Gastrocnemius medialis (tissue), 4 donors: Measurements from ENCODE around the gene CBX8. TPM values are rescaled to one million over a fixed set of nuclear protein-coding genes. Genes with fewer than 3 reads are reported as not detected.

Experiments
- ATAC-seq, 2 donors: fragments of 150-250 bp; one replicate each; pipeline ENCODE4 v1.9.1; 2016
- DNase-seq, 2 donors: peaks; one replicate each; pipeline ENCODE4 v3.0.0-alpha.2; 2019
- H3K27ac ChIP-seq, 4 donors: fragments of 200-600 bp; sonication (generic); 1 replicate in 1 of 4; 2 replicates in 3 of 4; pipeline ENCODE4 v1.5.1; 2016 to 2018; ENCODE audit warnings: mild to moderate bottlenecking in 2 of 4, moderate library complexity in 1 of 4
- H3K27me3 ChIP-seq, 3 donors: fragments of 200-600 bp; sonication (generic) in 2 of 3; 1 replicate in 1 of 3; 2 replicates in 2 of 3; pipeline versions ENCODE4 v1.5.1 to v1.6.0; 2016 to 2019; ENCODE audit warnings: mild to moderate bottlenecking in 1 of 3, moderate library complexity in 1 of 3
- H3K36me3 ChIP-seq, 2 donors: fragments of 200-600 bp; sonication (generic) in 1 of 2; one replicate each; pipeline ENCODE4 v1.5.1; 2017 to 2018
- H3K4me1 ChIP-seq, 2 donors: fragments of 200-600 bp; sonication (generic) in 1 of 2; one replicate each; pipeline ENCODE4 v1.5.1; 2016 to 2017; ENCODE audit warnings: mild to moderate bottlenecking in 2 of 2
- H3K4me3 ChIP-seq, 4 donors: fragments of 200-600 bp; sonication (generic) in 3 of 4; 1 replicate in 1 of 4; 2 replicates in 3 of 4; pipeline ENCODE4 v1.5.1; 2016 to 2019; ENCODE audit warnings: mild to moderate bottlenecking in 2 of 4
- H3K9me3 ChIP-seq, 3 donors: fragments of 200-600 bp; sonication (generic) in 2 of 3; 1 replicate in 1 of 3; 2 replicates in 2 of 3; pipeline ENCODE4 v1.5.1; 2016 to 2019
- CTCF ChIP-seq, 5 experiments: fragments of 450-650 bp in 3 of 5; fragments of 200-600 bp in 2 of 5; sonication (generic) in 2 of 5; IDR thresholded peaks in 4 of 5; conservative IDR thresholded peaks in 1 of 5; 1 replicate in 4 of 5; 2 replicates in 1 of 5; pipeline ENCODE4 v1.5.1; 2016 to 2019; ENCODE audit warnings: antibody characterized with exemption in 5 of 5, mild to moderate bottlenecking in 3 of 5, moderate library complexity in 3 of 5
- POLR2A ChIP-seq, 2 donors: fragments of 450-650 bp; IDR thresholded peaks; one replicate each; pipeline ENCODE4 v1.6.1; 2017; ENCODE audit warnings: antibody characterized with exemption in 2 of 2, mild to moderate bottlenecking in 2 of 2, moderate library complexity in 2 of 2
- in situ Hi-C, 4 donors: fragments of 200-750 bp; cut with MboI; loops; one replicate each; pipeline versions ENCODE4 v1.15.0 to v1.8.0; 2017; ENCODE audit warnings: low sequenced_read_pairs in 4 of 4
- intact Hi-C: fragments of 100-400 bp; cut with DNase I; formaldehyde crosslinking; loops from one replicate; pipeline ENCODE4 v1.15.1; 2023; ENCODE audit warnings: low total_unique reads
- total RNA-seq, 4 donors: library from RNA; depleted of rRNA; stranded (reverse); fragments of >200 nt; gene quantifications; one replicate each; pipeline versions ENCODE4 v1.1.0 to v1.2.3, GENCODE V29; 2016

CBX8 gene
- total RNA-seq, 4 donors from 2014 or later, result 0.18 to 0.94 (median 0.49) TPM; not detected in 1

- Histone ChIP-seq H3K4me3 (no peak overlapping the region), H3K27me3 (peaks cover 63 to 81% (median 80%) of the 10 kb centered on the region in 3 donors), H3K4me1 (peaks cover 6 to 50% of the 10 kb centered on the region in 2 donors), H3K36me3 (no peaks in the 10 kb centered on the region), H3K27ac (no peak overlapping the region), H3K9me3 (no peaks in the 10 kb centered on the region)
- in situ Hi-C loops (no loop called here), intact Hi-C loops (no loop called here)
- TF ChIP-seq POLR2A (IDR thresholded peaks at IDR 0.05) (no peak), CTCF (IDR thresholded peaks at IDR 0.05 in 4 of 5, conservative IDR thresholded peaks at IDR 0.05 in 1 of 5) (no peak)
- no peak for DNase-seq
- no peak for ATAC-seq
Observed at GRCh38 chr17:79814127-79814973, 17.5 kb upstream of the CBX8 start.

GRCh38 chr17:79813297-79814126 lies 16.6 kb upstream of the CBX8 start:
- H3K4me1 ChIP-seq, result peaks cover 6 to 50% of the 10 kb centered on the region in 2 donors
- in situ Hi-C loops (no loop called here), intact Hi-C loops (no loop called here)
- H3K27me3 ChIP-seq, result peaks cover 71 to 89% (median 88%) of the 10 kb centered on the region in 3 donors
- ATAC-seq (no peak), DNase-seq (no peak)
- no peaks in the 10 kb centered on the region for H3K36me3 ChIP-seq
- no peak overlapping the region for H3K27ac ChIP-seq
- H3K9me3 ChIP-seq, result no peaks in the 10 kb centered on the region
- peak overlapping the region in 1 of 4 donors; percentile 16 for H3K4me3 ChIP-seq
- TF ChIP-seq CTCF (IDR thresholded peaks at IDR 0.05 in 4 of 5, conservative IDR thresholded peaks at IDR 0.05 in 1 of 5) (no peak), POLR2A (IDR thresholded peaks at IDR 0.05) (no peak)

- Histone ChIP-seq H3K36me3 (no peaks in the 10 kb centered on the region), H3K27ac (no peak overlapping the region), H3K9me3 (no peaks in the 10 kb centered on the region), H3K27me3 (peaks cover 78 to 94% (median 92%) of the 10 kb centered on the region in 3 donors), H3K4me1 (peaks cover 6 to 50% of the 10 kb centered on the region in 2 donors), H3K4me3 (peak overlapping the region in 3 of 4 donors; percentile 8 to 34 (median 16))
- intact Hi-C loops (no loop called here), in situ Hi-C loops (no loop called here)
- no peak for DNase-seq
- TF ChIP-seq CTCF (IDR thresholded peaks at IDR 0.05 in 4 of 5, conservative IDR thresholded peaks at IDR 0.05 in 1 of 5) (no peak), POLR2A (IDR thresholded peaks at IDR 0.05) (no peak)
- ATAC-seq, result no peak
Observed at GRCh38 chr17:79812353-79813258, 15.7 kb upstream of the CBX8 start.

GRCh38 chr17:79811868-79812352 lies 15.0 kb upstream of the CBX8 start:
- intact Hi-C loops (no loop called here), in situ Hi-C loops (no loop called here)
- H3K27me3 ChIP-seq, result peaks cover 83 to 94% (median 92%) of the 10 kb centered on the region in 3 donors
- TF ChIP-seq POLR2A (IDR thresholded peaks at IDR 0.05) (no peak), CTCF (IDR thresholded peaks at IDR 0.05 in 4 of 5, conservative IDR thresholded peaks at IDR 0.05 in 1 of 5) (no peak)
- DNase-seq (no peak), ATAC-seq (no peak)
- H3K4me1 ChIP-seq, result peaks cover 6 to 50% of the 10 kb centered on the region in 2 donors
- no peaks in the 10 kb centered on the region for H3K36me3 ChIP-seq
- no peak overlapping the region for H3K27ac ChIP-seq
- H3K4me3 ChIP-seq, result no peak overlapping the region
- no peaks in the 10 kb centered on the region for H3K9me3 ChIP-seq
